ENCODE data around the gene HAS3. TPM values are rescaled to one million over a fixed set of nuclear protein-coding genes. Genes with fewer than 3 reads are reported as not detected.

The HAS3 gene, protein sequence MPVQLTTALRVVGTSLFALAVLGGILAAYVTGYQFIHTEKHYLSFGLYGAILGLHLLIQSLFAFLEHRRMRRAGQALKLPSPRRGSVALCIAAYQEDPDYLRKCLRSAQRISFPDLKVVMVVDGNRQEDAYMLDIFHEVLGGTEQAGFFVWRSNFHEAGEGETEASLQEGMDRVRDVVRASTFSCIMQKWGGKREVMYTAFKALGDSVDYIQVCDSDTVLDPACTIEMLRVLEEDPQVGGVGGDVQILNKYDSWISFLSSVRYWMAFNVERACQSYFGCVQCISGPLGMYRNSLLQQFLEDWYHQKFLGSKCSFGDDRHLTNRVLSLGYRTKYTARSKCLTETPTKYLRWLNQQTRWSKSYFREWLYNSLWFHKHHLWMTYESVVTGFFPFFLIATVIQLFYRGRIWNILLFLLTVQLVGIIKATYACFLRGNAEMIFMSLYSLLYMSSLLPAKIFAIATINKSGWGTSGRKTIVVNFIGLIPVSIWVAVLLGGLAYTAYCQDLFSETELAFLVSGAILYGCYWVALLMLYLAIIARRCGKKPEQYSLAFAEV
- 0.32 and 1.1 TPM in 2 replicates for total RNA-seq

GRCh38 chr16:69105501-69106361 lies at the start of gene HAS3:
TSS of gene HAS3 (plus strand) at chr16:69105653. CDS start at chr16:69109396, 3,743 bp downstream.

DNA sequence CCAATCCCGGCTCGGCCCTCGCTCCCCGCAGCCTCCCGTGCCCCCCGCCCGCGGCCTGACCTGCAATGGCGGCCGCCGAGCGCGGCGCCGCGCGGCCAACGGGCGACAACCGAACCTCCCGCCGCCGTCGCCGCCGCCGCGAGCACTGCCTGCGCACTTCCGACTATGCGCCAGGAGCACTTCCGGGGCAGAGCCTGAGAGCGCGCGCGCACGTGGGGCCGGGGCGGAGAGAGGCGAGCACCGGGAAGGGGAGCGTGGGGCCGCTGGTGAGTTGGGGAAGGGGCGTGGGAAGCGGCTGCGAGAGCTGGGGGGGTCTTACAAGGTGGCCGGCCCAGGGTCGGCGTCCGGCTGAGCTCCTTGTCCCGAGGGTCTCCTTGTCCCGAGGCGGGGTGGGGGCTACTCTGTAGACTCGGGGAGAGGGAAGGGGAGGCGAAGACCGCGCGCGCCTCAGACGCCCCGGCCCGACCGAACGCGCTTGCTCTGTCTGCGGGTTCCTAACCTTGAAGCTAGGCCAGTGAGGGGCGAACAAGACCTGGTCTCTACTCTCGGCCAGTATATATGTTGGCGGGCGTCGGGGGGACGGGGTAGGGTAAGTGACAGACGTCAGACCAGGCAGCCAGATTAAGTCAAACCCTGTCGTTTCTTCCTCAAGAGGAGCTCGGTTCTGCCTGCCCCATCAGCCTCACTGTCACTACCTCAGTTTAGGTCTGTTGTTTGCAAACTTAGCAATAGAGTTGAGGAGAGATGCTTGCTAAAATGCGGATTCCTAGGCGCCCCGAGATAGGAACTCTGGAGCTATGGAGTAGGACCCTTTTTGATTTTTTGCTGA lies 27.2 kb downstream of the HAS3 start, which contains the start of the genes CHTF8 and UTP4:
Gene CHTF8 (minus strand): TSS at position 165 of the 829 bp plus-strand sequence. CDS start 11,130 bp downstream, outside the sequence.
Gene UTP4 (plus strand): TSS at position 226 of the 829 bp plus-strand sequence. CDS start 811 bp downstream, outside the sequence.

Other genes with a start within 250 kb of the HAS3 start
- 59.1 and 66.9 TPM in 2 replicates for gene CHTF8, start 26.9 kb downstream of the HAS3 start, total RNA-seq
- gene UTP4, start 27.0 kb downstream of the HAS3 start, total RNA-seq, result 18.1 and 18.8 TPM in 2 replicates
- gene SNTB2, start 81.5 kb downstream of the HAS3 start, total RNA-seq, result 20.1 and 37.7 TPM in 2 replicates
- 40.0 and 40.7 TPM in 2 replicates for gene VPS4A, start 205.7 kb downstream of the HAS3 start, total RNA-seq
- 17.2 and 28.0 TPM in 2 replicates for gene PDF, start 224.9 kb downstream of the HAS3 start, total RNA-seq
- 27.3 and 29.6 TPM in 2 replicates for gene COG8, start 233.9 kb downstream of the HAS3 start, total RNA-seq
- gene NIP7, start 234.1 kb downstream of the HAS3 start, total RNA-seq, result 43.2 and 48.5 TPM in 2 replicates
- not detected in 2 replicates for gene TMED6, start 246.1 kb downstream of the HAS3 start, total RNA-seq

Data from epithelial cell of umbilical artery (primary cell).